Kidney (tissue), 14 donors: Measurements from ENCODE around the gene FAM110D. TPM values are rescaled to one million over a fixed set of nuclear protein-coding genes. Genes with fewer than 3 reads are reported as not detected.

ENCODE experiments used
- DNase-seq, 5 donors: peaks; one replicate each; pipeline ENCODE4 v3.0.0-alpha.2; 2013 to 2020
- FAIRE-seq: peaks from 2 replicates; lab custom pipeline; 2012; peaks lifted over from hg19 to GRCh38; lab: Jason Lieb, UNC
- H3K27ac ChIP-seq, 2 donors: one replicate each; pipeline ENCODE4 v1.7.0; 2013; ENCODE audit warnings: low read depth in 2 of 2, low read length in 2 of 2, inconsistent platforms in 1 of 2
- H3K27me3 ChIP-seq: one replicate; pipeline ENCODE4 v1.7.1; 2013; ENCODE audit warnings: low read length, inconsistent platforms; ENCODE audit not compliant: control insufficient read depth, insufficient read depth
- H3K36me3 ChIP-seq, 3 donors: one replicate each; pipeline versions ENCODE4 v1.7.0 to v1.7.1; 2013; ENCODE audit warnings: low read length in 3 of 3, control low read depth in 1 of 3, inconsistent platforms in 1 of 3; ENCODE audit not compliant: insufficient read depth in 3 of 3, control insufficient read depth in 2 of 3
- H3K4me1 ChIP-seq, 3 donors: one replicate each; pipeline versions ENCODE4 v1.7.0 to v1.7.1; 2013; ENCODE audit warnings: low read length in 3 of 3, inconsistent platforms in 1 of 3, low read depth in 1 of 3; ENCODE audit not compliant: control insufficient read depth in 2 of 3, insufficient read depth in 2 of 3
- H3K4me3 ChIP-seq, 3 donors: one replicate each; pipeline versions ENCODE4 v1.7.0 to v1.8.1; 2013; ENCODE audit warnings: low read length in 3 of 3, control low read depth in 1 of 3, inconsistent platforms in 1 of 3
- H3K9ac ChIP-seq, 3 donors: one replicate each; pipeline versions ENCODE4 v1.7.0 to v1.7.1; 2013; ENCODE audit warnings: low read length in 3 of 3, control low read depth in 1 of 3, inconsistent platforms in 1 of 3
- H3K9me3 ChIP-seq, 3 donors: one replicate each; pipeline versions ENCODE4 v1.7.0 to v1.7.1; 2013; ENCODE audit warnings: low read length in 3 of 3, control low read depth in 1 of 3, inconsistent platforms in 1 of 3; ENCODE audit not compliant: control insufficient read depth in 2 of 3, insufficient read depth in 1 of 3
- CTCF ChIP-seq: IDR thresholded peaks from 3 replicates; pipeline ENCODE4 v1.5.1; 2012; ENCODE audit warnings: mild to moderate bottlenecking, moderate library complexity, borderline replicate concordance; ENCODE audit not compliant: insufficient read depth; ENCODE audit errors: extremely low read depth
- intact Hi-C: fragments of 100-400 bp; cut with DNase I; formaldehyde crosslinking; loops from one replicate; pipeline ENCODE4 v1.11.1; 2022
- polyA plus RNA-seq: library from polyadenylated mRNA; stranded (reverse); fragments of 350-450 nt; fragmentation: Illumina TruSeq; extraction: RNeasy Lipid Tissue Mini Kit (QIAGEN cat#74804); gene quantifications from one replicate; pipeline ENCODE4 v1.2.3, GENCODE V29; 2014; ENCODE audit warnings: low read depth, low replicate concordance; ENCODE audit not compliant: insufficient read depth
- total RNA-seq: library from RNA; stranded (reverse); fragmentation: NEBNext Ultra II Directional; extraction: Animal tissue kit (Norgen Biotek cat#: 25700); gene quantifications from one replicate; pipeline ENCODE4 v1.2.1, GENCODE V29; 2021
- donor health status: control.
- donor health status: control.
- donor health status: control.
- donor health status: control.
- donor health status: control.
- donor health status: DM: yes; HTN: yes; CAD: no.
- donor health status: Normal renal cell carcinoma (clear cell type).

The FAM110D gene
- total and polyA plus RNA-seq, 2 donors from 2014 or later: 4.2 to 8.1 TPM

DNA sequence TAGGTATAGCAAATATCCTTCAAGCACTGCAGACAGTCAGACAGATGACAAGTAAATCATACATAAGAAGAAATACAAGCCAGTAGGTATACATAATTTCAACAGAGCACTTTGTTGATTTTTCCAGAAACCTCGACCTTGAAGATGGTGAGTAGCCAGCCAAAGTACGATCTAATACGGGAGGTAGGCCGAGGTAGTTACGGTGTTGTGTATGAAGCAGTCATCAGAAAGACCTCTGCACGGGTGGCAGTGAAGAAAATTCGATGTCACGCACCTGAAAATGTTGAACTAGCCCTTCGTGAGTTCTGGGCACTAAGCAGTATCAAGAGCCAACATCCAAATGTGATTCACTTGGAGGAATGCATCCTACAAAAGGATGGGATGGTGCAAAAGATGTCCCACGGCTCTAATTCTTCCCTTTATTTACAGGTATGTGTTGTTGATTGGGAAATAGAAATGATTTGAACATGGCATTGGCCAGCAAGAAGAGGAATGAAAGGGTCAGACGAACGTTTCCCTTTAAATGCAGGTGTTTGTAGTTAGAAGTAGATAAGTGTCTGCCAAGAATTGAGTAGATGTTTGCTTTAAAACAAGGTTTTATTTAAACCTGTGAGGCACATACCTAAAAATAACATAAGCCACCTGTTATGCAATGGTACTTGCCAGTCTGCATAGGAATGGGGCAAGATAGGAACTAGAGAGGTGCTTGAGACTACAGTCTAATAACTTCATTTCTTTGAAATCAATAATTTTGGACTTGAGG lies 44.5 kb upstream of the FAM110D start:
- no peak overlapping the region for H3K9ac ChIP-seq
- no peak for DNase-seq
- H3K27ac ChIP-seq: no peak overlapping the region
- H3K36me3 ChIP-seq: peaks cover 0 to 12% (median 5%) of the 10 kb centered on the region in 3 donors
- intact Hi-C loops: no loop called here
- no peak for TF ChIP-seq CTCF
- no peaks in the 10 kb centered on the region for H3K27me3 ChIP-seq
- FAIRE-seq: no peak
- H3K9me3 ChIP-seq: no peaks in the 10 kb centered on the region
- peaks cover 4 to 7% (median 5%) of the 10 kb centered on the region in 3 donors for H3K4me1 ChIP-seq
- H3K4me3 ChIP-seq: no peak overlapping the region

DNA sequence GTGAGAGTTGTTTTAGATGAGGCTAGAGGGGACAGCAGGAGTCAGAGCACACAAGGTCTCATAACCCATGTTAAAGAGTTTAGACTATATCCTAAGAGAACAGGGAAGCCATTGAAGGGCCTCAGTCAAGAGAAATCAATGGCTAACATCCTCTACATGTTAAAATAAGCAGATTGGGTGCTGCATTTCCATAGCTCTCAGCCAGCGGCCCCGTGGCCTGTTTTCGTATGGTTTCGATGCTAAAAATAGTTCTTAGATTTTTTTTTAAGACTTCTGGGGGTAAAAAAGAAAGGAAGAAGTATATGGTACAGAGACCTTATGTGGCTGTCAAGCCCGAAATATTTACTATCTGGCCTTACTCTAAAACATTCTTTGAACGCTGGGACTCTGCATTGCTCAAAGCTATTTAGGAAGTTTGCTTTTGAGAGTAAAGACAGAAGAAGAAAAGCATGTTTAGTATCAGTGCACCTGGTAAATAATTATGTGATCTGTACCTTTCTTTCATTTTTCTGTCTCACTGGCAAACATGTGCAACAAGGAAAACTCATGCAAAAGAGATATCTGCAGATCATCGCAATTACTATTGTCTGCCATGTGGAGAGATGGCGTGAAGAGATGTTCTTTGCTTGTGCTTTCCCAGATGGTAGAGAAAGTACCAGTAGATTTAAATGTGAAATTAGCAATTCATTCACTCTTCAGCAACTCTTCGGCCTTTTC lies 38.8 kb upstream of the FAM110D start:
- Histone ChIP-seq H3K27ac (no peak overlapping the region), H3K9ac (no peak overlapping the region)
- FAIRE-seq: no peak

DNA sequence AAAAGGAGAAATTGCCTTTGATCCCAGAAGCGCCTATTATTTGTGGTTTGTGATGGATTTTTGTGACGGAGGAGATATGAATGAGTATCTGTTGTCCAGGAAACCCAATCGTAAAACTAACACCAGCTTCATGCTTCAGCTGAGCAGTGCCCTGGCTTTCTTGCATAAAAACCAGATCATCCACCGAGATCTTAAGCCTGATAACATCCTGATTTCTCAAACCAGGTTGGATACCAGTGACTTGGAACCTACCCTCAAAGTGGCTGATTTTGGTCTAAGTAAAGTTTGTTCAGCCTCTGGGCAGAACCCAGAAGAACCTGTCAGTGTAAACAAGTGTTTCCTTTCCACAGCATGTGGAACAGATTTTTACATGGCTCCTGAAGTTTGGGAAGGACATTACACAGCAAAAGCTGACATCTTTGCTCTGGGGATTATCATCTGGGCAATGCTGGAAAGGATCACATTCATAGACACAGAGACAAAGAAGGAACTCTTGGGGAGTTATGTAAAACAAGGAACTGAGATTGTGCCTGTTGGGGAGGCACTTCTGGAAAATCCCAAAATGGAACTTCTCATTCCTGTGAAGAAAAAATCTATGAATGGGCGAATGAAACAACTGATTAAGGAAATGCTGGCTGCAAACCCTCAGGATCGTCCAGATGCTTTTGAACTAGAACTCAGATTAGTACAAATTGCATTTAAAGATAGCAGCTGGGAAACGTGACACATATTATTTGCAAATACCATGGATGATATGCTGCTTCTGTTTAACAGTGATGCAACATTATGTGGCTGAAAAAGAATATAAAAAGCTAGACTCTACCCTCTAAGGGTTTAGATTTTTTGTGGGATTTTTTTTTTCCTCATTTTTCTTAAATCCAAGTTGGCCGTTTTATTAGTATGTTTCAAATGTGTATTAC lies 36.8 kb upstream of the FAM110D start:
- peaks cover 0 to 5% (median 2%) of the 10 kb centered on the region in 3 donors for H3K36me3 ChIP-seq
- H3K4me3 ChIP-seq: no peak overlapping the region
- FAIRE-seq: no peak
- peaks cover 0 to 10% (median under 1%) of the 10 kb centered on the region in 3 donors for H3K4me1 ChIP-seq
- H3K9me3 ChIP-seq: no peaks in the 10 kb centered on the region
- H3K27ac ChIP-seq: no peak overlapping the region
- no peak overlapping the region for H3K9ac ChIP-seq
- no peaks in the 10 kb centered on the region for H3K27me3 ChIP-seq
- no peak for TF ChIP-seq CTCF
- no peak for DNase-seq
- intact Hi-C loops: no loop called here

More for the DNA sequence above, 38.8 kb upstream of the FAM110D start:
- TF ChIP-seq CTCF: no peak
- no peak for DNase-seq
- Histone ChIP-seq H3K9me3 (no peaks in the 10 kb centered on the region), H3K27me3 (no peaks in the 10 kb centered on the region), H3K4me3 (no peak overlapping the region), H3K36me3 (peaks cover 0 to 5% (median 2%) of the 10 kb centered on the region in 3 donors), H3K4me1 (peaks cover 0 to 8% (median 0%) of the 10 kb centered on the region in 3 donors)
- intact Hi-C loops: no loop called here
